Measurements from ENCODE around the gene MYT1.

MYT1 gene

GRCh38 chr20:64153861-64154589, 10.2 kb upstream of the MYT1 start:
- in situ Hi-C loops (cut with MboI; ENCODE audit: low sequenced_read_pairs): no loop called here

GRCh38 chr20:64154590-64155257, 9.5 kb upstream of the MYT1 start:
- in situ Hi-C loops (cut with MboI; ENCODE audit: low sequenced_read_pairs): no loop called here

- in situ Hi-C loops (cut with MboI; ENCODE audit: low sequenced_read_pairs): no loop called here
These were observed 8.8 kb upstream of the MYT1 start for GRCh38 chr20:64155258-64156135.

GRCh38 chr20:64156136-64156885, 7.9 kb upstream of the MYT1 start:
- in situ Hi-C loops (cut with MboI; ENCODE audit: low sequenced_read_pairs): no loop called here

GRCh38 chr20:64156886-64157875, 7.1 kb upstream of the MYT1 start:
- in situ Hi-C loops (cut with MboI; ENCODE audit: low sequenced_read_pairs): no loop called here

- in situ Hi-C loops (cut with MboI; ENCODE audit: low sequenced_read_pairs): no loop called here
These were observed 6.4 kb upstream of the MYT1 start for GRCh38 chr20:64157878-64158277.

GRCh38 chr20:64158346-64159285, 5.6 kb upstream of the MYT1 start:
- in situ Hi-C loops (cut with MboI; ENCODE audit: low sequenced_read_pairs): no loop called here

- in situ Hi-C loops (cut with MboI; ENCODE audit: low sequenced_read_pairs): no loop called here
These were observed 5.0 kb upstream of the MYT1 start for GRCh38 chr20:64159286-64159680.

- in situ Hi-C loops (cut with MboI; ENCODE audit: low sequenced_read_pairs): no loop called here
These were observed 4.5 kb upstream of the MYT1 start for GRCh38 chr20:64159711-64160110.

- in situ Hi-C loops (cut with MboI; ENCODE audit: low sequenced_read_pairs): no loop called here
These were observed 4.1 kb upstream of the MYT1 start for GRCh38 chr20:64160118-64160517.

- in situ Hi-C loops (cut with MboI; ENCODE audit: low sequenced_read_pairs): no loop called here
These were observed 3.5 kb upstream of the MYT1 start for GRCh38 chr20:64160526-64161355.

GRCh38 chr20:64161356-64162238, 2.7 kb upstream of the MYT1 start:
- in situ Hi-C loops (cut with MboI; ENCODE audit: low sequenced_read_pairs): no loop called here

GRCh38 chr20:64162239-64162910, 1.9 kb upstream of the MYT1 start:
- in situ Hi-C loops (cut with MboI; ENCODE audit: low sequenced_read_pairs): no loop called here

- in situ Hi-C loops (cut with MboI; ENCODE audit: low sequenced_read_pairs): no loop called here
These were observed 503 bp upstream of the MYT1 start for GRCh38 chr20:64163776-64164122.

GRCh38 chr20:64165866-64166600, 1.8 kb downstream of the MYT1 start:
- in situ Hi-C loops (cut with MboI; ENCODE audit: low sequenced_read_pairs): no loop called here

Measured in HL-60/S4 (cell line).